HepG2 (cell line): ENCODE measurements around the gene EMC10. TPM values are rescaled to one million over a fixed set of nuclear protein-coding genes. Genes with fewer than 3 reads are reported as not detected.

Experiments used
- DPF2 ChIP-seq: sonication (generic); formaldehyde crosslinking; IDR thresholded peaks from 2 replicates; pipeline ENCODE4 v1.4.0; 2020; ENCODE audit warnings: mild to moderate bottlenecking, low read depth, missing genetic modification reagents, borderline replicate concordance
- LCORL ChIP-seq, 2 experiments: fragments of 450-650 bp in 1 of 2; sonication (generic) in 1 of 2; formaldehyde crosslinking in 1 of 2; IDR thresholded peaks; 2 replicates each; pipeline versions ENCODE4 v1.5.0 to v1.6.1; 2017 to 2020; ENCODE audit warnings: antibody characterized with exemption in 1 of 2, missing genetic modification reagents in 1 of 2
- MATR3 ChIP-seq: sonication (generic); formaldehyde crosslinking; IDR thresholded peaks from 2 replicates; pipeline ENCODE4 v1.4.0; 2020; ENCODE audit warnings: missing genetic modification reagents
- NFE2 ChIP-seq: sonication (generic); formaldehyde crosslinking; IDR thresholded peaks from 2 replicates; pipeline ENCODE4 v1.4.0; 2020; ENCODE audit warnings: missing genetic modification reagents
- PCBP1 ChIP-seq: fragments of 200-400 bp; formaldehyde crosslinking; IDR thresholded peaks from 2 replicates; pipeline ENCODE4 v1.6.1; 2017; ENCODE audit warnings: mild to moderate bottlenecking, low read depth, low read length, borderline replicate concordance
- PHF20 ChIP-seq: sonication (generic); formaldehyde crosslinking; IDR thresholded peaks from 2 replicates; pipeline ENCODE4 v1.5.0; 2020; ENCODE audit warnings: mild to moderate bottlenecking, missing genetic modification reagents
- SOX5 ChIP-seq: IDR thresholded peaks from 2 replicates; pipeline ENCODE4 v1.6.1; 2016; ENCODE audit warnings: borderline replicate concordance
- SP2 ChIP-seq: sonication (generic); formaldehyde crosslinking; IDR thresholded peaks from 2 replicates; pipeline ENCODE4 v1.5.1; 2020; ENCODE audit warnings: mild to moderate bottlenecking, missing genetic modification reagents
- ZNF124 ChIP-seq: sonication (generic); formaldehyde crosslinking; IDR thresholded peaks from 2 replicates; pipeline ENCODE4 v1.4.0; 2020; ENCODE audit warnings: missing genetic modification reagents
- ZNF251 ChIP-seq: sonication (generic); formaldehyde crosslinking; IDR thresholded peaks from 2 replicates; pipeline ENCODE4 v1.9.0; 2021; ENCODE audit warnings: mild to moderate bottlenecking, missing genetic modification reagents
- ZNF792 ChIP-seq: IDR thresholded peaks from 2 replicates; pipeline ENCODE4 v1.6.1; 2016
- polyA plus RNA-seq, 8 experiments: library from polyadenylated mRNA; depleted of rRNA in 3 of 8; stranded (reverse) in 7 of 8; unstranded in 1 of 8; fragments of >200 nt; fragmentation: Illumina TruSeq in 4 of 8; extraction: Trizol in 4 of 8; gene quantifications; 2 replicates each; pipeline versions ENCODE4 v1.2.1 to v1.2.3, GENCODE V29; 2011 to 2016; ENCODE audit warnings: low read depth in 4 of 8, missing spikeins in 1 of 8, mixed read lengths in 1 of 8; ENCODE audit not compliant: insufficient read depth in 1 of 8
- total RNA-seq, 5 experiments: library from RNA; depleted of rRNA; stranded (reverse); fragments of >200 nt; fragmentation: Illumina TruSeq; extraction: Trizol; gene quantifications; 2 replicates each; pipeline ENCODE4 v1.2.3, GENCODE V29; 2016; ENCODE audit warnings: low read depth in 1 of 5
- TF ChIP-seq, protein P1 (sequence below): sonication (generic); formaldehyde crosslinking; IDR thresholded peaks from 2 replicates; pipeline ENCODE4 v1.4.0; 2020; ENCODE audit warnings: missing genetic modification reagents, borderline replicate concordance
- TF ChIP-seq, protein P2 (sequence below): sonication (generic); formaldehyde crosslinking; IDR thresholded peaks from 2 replicates; pipeline ENCODE4 v1.5.1; 2020; ENCODE audit warnings: missing genetic modification reagents, mild to moderate bottlenecking, borderline replicate concordance
- TF ChIP-seq, protein P3 (sequence below): IDR thresholded peaks from 2 replicates; pipeline ENCODE4 v1.6.1; 2016; ENCODE audit warnings: missing compliant biosample characterization, missing genetic modification reagents, borderline replicate concordance
- TF ChIP-seq, protein P4 (sequence below): fragments of 450-650 bp; IDR thresholded peaks from 2 replicates; pipeline ENCODE4 v1.6.1; 2017
- TF ChIP-seq, protein P5 (sequence below): conservative IDR thresholded peaks from 2 replicates; pipeline ENCODE4 v1.6.1; 2018; ENCODE audit warnings: missing genetic modification reagents
- TF ChIP-seq, protein P6 (sequence below): sonication (generic); formaldehyde crosslinking; IDR thresholded peaks from 2 replicates; pipeline ENCODE4 v1.4.0; 2020; ENCODE audit warnings: missing genetic modification reagents, mild to moderate bottlenecking, borderline replicate concordance

The EMC10 gene
- total and polyA plus RNA-seq, 2 of the 13 experiments (the other 11 are each of a cell fraction or from before 2014, with no cell fraction given): not detected

DNA sequence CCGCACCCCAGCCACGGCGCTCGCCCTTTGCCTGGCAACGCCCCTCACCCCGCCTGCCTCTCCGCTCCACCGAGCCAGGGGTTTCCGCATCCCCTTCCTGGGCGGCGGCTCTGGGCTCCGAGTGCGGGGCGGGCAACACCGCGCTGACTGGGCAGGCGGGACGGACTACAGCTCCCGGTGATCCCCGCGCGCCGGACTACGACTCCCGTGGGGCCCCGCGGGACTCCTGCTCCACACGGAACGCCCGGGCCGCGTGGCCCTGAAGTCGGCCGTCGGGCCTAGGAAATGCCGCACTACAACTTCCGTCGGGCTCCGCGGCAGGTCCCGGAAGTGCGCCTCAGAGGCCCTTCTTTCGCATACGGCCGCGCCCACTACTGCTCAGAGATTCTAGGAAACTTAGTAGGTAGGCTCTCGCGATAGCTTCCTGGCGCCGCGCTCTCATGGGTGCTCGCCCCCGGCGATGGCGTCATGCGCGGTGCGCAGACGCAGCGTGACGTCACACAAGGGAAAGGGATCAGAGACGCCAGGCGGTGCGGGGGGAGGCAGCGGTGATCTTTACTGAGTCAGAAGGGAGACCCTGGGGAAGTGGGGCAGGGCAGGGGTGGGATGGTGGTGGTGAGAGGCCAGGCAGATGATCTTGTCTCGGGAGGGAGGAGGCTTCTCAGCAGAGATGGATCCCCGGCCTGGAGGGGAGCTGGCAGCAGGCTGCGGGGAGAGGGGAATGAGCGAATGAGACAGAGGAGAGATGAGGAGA, 34.9 kb downstream of the EMC10 start, which contains the start of gene JOSD2 (continued):
- TF ChIP-seq, protein P1, sequence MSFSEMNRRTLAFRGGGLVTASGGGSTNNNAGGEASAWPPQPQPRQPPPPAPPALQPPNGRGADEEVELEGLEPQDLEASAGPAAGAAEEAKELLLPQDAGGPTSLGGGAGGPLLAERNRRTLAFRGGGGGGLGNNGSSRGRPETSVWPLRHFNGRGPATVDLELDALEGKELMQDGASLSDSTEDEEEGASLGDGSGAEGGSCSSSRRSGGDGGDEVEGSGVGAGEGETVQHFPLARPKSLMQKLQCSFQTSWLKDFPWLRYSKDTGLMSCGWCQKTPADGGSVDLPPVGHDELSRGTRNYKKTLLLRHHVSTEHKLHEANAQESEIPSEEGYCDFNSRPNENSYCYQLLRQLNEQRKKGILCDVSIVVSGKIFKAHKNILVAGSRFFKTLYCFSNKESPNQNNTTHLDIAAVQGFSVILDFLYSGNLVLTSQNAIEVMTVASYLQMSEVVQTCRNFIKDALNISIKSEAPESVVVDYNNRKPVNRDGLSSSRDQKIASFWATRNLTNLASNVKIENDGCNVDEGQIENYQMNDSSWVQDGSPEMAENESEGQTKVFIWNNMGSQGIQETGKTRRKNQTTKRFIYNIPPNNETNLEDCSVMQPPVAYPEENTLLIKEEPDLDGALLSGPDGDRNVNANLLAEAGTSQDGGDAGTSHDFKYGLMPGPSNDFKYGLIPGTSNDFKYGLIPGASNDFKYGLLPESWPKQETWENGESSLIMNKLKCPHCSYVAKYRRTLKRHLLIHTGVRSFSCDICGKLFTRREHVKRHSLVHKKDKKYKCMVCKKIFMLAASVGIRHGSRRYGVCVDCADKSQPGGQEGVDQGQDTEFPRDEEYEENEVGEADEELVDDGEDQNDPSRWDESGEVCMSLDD (CRISPR knock-in tag): no peak
- TF ChIP-seq DPF2 (no peak), SP2 (no peak), NFE2 (CRISPR knock-in tag) (no peak), PCBP1 (no peak), ZNF251 (no peak), LCORL (IDR thresholded peaks at IDR 0.05) (no peak), LCORL (CRISPR knock-in tag; IDR thresholded peaks at IDR 0.05) (no peak), SOX5 (no peak), ZNF792 (CRISPR knock-in tag) (no peak), MATR3 (CRISPR knock-in tag) (no peak), ZNF124 (CRISPR knock-in tag) (no peak), PHF20 (peak; percentile 52)
- TF ChIP-seq, protein P2, sequence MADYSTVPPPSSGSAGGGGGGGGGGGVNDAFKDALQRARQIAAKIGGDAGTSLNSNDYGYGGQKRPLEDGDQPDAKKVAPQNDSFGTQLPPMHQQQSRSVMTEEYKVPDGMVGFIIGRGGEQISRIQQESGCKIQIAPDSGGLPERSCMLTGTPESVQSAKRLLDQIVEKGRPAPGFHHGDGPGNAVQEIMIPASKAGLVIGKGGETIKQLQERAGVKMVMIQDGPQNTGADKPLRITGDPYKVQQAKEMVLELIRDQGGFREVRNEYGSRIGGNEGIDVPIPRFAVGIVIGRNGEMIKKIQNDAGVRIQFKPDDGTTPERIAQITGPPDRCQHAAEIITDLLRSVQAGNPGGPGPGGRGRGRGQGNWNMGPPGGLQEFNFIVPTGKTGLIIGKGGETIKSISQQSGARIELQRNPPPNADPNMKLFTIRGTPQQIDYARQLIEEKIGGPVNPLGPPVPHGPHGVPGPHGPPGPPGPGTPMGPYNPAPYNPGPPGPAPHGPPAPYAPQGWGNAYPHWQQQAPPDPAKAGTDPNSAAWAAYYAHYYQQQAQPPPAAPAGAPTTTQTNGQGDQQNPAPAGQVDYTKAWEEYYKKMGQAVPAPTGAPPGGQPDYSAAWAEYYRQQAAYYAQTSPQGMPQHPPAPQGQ: no peak
- TF ChIP-seq, protein P3, sequence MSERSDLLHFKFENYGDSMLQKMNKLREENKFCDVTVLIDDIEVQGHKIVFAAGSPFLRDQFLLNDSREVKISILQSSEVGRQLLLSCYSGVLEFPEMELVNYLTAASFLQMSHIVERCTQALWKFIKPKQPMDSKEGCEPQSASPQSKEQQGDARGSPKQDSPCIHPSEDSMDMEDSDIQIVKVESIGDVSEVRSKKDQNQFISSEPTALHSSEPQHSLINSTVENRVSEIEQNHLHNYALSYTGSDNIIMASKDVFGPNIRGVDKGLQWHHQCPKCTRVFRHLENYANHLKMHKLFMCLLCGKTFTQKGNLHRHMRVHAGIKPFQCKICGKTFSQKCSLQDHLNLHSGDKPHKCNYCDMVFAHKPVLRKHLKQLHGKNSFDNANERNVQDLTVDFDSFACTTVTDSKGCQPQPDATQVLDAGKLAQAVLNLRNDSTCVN: no peak
- TF ChIP-seq, protein P4, sequence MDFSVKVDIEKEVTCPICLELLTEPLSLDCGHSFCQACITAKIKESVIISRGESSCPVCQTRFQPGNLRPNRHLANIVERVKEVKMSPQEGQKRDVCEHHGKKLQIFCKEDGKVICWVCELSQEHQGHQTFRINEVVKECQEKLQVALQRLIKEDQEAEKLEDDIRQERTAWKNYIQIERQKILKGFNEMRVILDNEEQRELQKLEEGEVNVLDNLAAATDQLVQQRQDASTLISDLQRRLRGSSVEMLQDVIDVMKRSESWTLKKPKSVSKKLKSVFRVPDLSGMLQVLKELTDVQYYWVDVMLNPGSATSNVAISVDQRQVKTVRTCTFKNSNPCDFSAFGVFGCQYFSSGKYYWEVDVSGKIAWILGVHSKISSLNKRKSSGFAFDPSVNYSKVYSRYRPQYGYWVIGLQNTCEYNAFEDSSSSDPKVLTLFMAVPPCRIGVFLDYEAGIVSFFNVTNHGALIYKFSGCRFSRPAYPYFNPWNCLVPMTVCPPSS: no peak
- TF ChIP-seq, protein P5, sequence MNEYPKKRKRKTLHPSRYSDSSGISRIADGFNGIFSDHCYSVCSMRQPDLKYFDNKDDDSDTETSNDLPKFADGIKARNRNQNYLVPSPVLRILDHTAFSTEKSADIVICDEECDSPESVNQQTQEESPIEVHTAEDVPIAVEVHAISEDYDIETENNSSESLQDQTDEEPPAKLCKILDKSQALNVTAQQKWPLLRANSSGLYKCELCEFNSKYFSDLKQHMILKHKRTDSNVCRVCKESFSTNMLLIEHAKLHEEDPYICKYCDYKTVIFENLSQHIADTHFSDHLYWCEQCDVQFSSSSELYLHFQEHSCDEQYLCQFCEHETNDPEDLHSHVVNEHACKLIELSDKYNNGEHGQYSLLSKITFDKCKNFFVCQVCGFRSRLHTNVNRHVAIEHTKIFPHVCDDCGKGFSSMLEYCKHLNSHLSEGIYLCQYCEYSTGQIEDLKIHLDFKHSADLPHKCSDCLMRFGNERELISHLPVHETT (CRISPR knock-in tag): no peak
- TF ChIP-seq, protein P6, sequence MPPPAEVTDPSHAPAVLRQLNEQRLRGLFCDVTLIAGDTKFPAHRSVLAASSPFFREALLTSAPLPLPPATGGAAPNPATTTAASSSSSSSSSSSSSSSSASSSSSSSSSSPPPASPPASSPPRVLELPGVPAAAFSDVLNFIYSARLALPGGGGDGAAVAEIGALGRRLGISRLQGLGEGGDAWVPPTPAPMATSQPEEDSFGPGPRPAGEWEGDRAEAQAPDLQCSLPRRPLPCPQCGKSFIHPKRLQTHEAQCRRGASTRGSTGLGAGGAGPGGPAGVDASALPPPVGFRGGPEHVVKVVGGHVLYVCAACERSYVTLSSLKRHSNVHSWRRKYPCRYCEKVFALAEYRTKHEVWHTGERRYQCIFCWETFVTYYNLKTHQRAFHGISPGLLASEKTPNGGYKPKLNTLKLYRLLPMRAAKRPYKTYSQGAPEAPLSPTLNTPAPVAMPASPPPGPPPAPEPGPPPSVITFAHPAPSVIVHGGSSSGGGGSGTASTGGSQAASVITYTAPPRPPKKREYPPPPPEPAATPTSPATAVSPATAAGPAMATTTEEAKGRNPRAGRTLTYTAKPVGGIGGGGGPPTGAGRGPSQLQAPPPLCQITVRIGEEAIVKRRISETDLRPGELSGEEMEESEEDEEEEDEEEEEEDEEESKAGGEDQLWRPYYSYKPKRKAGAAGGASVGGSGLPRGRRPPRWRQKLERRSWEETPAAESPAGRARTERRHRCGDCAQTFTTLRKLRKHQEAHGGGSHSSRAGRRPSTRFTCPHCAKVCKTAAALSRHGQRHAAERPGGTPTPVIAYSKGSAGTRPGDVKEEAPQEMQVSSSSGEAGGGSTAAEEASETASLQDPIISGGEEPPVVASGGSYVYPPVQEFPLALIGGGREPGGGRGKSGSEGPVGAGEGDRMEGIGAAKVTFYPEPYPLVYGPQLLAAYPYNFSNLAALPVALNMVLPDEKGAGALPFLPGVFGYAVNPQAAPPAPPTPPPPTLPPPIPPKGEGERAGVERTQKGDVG (CRISPR knock-in tag): no peak
